Muscle of back (tissue), 11 donors: ENCODE results near the gene CDC42BPA. TPM values are rescaled to one million over a fixed set of nuclear protein-coding genes. Genes with fewer than 3 reads are reported as not detected.
"Not testable (repeated sequence)": the region's sequence is repeated elsewhere in the genome, so short reads cannot be mapped to it uniquely, and the experiment has no call there.

ENCODE experiments used
- DNase-seq, 3 donors: peaks; one replicate each; pipeline versions ENCODE4 v3.0.0 to v3.0.0-alpha.2; 2013
- polyA plus RNA-seq, 10 donors: library from polyadenylated mRNA; unstranded; fragments of 120-200 nt; gene quantifications; one replicate each; pipeline ENCODE4 v1.2.1, GENCODE V29; 2013; ENCODE audit not compliant: insufficient read length in 10 of 10

The CDC42BPA gene
- polyA plus RNA-seq, 10 donors: 27.0 to 36.1 (median 31.9) TPM

DNA sequence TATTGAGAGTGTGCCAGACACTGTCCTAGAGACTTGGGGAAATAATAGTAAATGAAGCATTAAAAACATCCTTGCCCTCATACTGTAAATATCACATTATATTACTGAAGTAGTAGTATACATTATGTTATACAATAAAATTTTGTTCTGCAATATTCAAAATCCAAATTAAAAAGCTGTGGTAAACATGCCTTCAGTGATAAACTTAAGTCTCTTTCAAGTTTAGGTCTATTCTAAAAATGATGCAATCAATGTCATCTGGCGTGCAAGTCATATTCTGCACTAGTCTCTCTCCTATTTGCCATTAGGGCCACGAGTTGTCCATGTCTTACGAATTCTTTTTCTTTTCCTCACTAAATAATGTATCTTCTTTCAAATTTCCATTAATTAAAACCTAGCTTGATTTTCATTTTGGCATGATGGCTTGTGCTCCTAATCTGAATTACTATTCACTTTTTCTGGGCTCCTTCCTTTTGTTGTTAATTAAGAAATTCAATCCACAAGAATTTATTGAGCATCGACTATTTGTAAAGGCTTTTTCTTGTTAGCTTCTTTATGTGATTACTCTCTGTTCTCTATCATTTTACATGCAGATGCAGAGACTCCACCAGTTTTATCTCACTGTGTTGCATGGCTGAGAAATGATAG lies 247.5 kb downstream of the CDC42BPA start:
- no peak for DNase-seq

- DNase-seq: no peak
Observed at GRCh38 chr1:227069490-227069889, 248.8 kb downstream of the CDC42BPA start.

DNA sequence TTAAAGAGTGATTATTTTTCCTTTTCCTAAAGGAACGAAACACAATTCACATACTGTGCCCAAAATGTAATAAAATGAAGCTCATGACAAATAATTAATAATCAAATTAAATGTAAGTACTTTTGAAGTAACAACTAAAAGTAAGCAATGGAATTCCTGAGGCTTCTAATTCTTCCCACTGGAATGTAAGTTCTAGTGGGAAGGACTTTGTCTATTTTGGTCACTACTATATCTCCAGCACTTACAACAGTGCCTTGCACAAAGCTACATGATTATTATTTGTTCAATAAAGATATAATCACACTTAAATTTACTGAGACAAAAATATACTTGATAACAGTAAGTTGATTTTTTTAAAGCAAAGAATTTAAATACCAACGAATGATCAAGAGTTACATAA lies 249.4 kb downstream of the CDC42BPA start:
- DNase-seq: no peak

DNA sequence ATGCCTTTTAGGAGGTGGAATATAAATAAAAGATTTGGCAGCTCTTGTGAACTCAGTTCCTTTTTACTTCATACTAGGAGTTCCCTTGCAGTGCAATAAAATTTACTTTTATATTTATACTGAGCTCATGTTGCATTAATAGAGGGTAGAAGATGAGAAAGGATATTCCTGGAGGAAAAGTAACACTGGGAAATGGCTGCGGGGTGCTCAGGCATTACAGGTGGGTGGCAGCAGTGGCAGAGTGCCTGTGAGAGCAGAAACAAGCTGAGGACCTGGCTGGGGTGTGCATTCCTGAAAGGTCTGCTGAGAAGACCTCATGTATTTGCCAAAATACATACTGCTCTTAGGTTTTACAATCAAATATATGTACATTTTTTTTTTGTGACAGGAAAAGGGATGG lies 251.3 kb downstream of the CDC42BPA start:
- peak in 1 of 3 donors; percentile 5 for DNase-seq

GRCh38 chr1:227065311-227065710 lies 253.0 kb downstream of the CDC42BPA start:
- peak in 2 of 3 donors; percentile 30 to 64 for DNase-seq

DNA sequence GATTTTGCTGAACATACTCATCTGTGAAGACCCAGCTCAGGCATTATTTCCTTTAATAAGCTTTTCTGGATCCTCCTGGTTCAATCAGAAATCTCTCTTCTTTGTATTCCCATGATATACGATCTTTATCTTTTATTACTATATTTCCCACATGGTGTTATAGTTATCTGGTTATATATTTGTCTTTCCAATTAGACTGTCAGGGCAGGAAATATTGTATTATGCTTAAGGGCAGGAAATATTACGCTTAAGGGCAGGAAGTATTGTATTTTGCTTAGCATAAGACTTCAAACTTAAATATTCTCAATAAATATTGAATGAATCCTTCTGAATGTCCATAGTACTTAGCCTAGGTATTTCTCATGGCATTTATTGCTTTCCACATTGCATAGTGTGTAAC lies 256.0 kb downstream of the CDC42BPA start:
- no peak for DNase-seq

DNA sequence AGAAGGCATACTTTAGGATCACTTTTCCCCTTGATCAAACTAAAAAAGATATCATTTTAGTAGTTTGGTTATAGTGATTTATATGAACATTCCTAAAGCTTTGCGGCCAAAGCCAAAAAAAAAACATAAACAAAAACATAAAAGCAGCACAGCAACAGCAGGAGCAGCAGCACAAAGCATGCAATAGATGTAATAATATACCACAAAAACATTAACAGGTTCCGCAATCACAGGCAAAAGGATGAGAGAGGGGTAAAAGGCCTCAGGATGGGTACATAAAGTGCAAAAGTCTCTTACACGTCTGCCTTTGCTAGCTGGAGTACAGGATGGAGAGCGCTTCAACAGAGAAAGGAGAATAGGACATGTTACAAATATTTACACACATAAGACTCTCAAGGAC lies 259.2 kb downstream of the CDC42BPA start:
- DNase-seq: no peak

DNA sequence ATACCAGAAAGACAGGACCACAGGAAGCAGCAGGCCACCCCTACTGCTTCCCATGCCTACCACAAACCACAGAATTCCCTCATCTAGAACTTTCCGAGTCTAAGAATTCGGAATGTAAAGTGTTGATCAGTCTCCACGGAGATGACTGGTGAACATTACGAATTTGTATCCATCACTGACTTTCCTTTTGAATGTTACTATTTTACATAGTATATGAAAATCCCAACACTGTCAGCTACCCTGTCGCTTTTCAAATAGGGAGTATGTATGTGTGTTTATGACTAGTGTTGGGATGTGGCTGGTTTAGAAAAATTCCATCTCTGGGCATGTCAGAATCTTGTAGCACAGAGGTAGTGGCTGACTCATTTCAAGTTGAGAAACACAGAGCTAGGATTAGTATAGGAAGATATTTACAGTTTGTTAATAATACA lies 260.0 kb downstream of the CDC42BPA start:
- DNase-seq: peak in 1 of 3 donors; percentile 10

DNA sequence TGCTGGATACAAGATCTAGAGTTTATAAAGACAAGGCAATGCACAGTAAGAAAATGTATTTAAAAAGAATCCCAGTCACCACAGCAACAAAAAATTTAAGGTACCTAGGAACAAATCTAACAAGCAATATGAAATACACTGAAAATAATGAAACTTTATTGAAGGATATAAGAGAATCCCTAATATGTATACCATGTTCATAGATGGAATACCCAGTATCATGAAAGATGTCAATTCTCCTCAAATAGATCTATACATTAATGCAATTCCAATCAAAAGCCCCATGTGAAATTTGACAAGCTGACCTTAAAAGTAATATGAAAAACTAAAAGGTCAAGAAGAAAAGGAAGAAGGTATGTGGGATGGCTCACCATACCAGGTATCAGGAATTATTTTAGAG lies 269.0 kb downstream of the CDC42BPA start:
- no peak for DNase-seq

- DNase-seq: peak in 1 of 3 donors; percentile 1
Observed at GRCh38 chr1:227043755-227044154, 274.5 kb downstream of the CDC42BPA start.

DNA sequence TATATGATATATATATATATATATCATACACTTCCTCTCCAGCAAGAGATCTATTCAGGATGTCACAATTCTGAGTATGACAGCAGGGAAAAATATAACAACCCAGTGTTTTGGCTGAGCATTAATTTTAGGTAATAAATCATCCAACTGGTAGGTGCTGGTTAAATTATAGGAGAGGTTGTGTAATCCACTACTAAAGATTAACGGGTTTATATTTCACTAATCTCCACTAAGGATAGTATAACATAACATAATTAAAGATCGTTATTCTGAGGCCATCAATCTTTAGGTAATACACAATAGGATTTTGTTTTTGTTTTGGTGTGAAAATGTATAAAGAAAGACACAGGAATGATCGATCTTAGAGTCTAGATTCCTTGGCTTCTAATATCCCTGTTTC lies 276.0 kb downstream of the CDC42BPA start:
- DNase-seq: no peak

DNA sequence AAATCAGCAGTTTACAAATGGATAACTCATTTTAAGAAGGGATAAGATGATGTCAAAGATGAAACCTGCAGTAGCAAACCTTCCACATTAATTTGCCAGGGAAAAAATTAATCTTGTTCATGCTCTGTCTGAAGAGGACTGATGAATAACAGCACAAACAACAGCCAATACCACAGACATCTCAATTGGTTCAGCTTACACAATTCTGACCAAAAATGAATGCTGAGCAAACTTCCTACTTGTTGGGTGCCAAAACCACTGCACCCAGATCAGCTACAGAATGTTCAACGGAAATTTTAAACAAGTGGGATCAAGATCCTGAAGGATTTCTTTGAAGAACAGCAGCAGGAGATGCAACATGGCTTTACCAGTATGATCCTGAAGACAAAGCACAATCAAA lies 279.9 kb downstream of the CDC42BPA start:
- DNase-seq: no peak

- no peak for DNase-seq
Observed at GRCh38 chr1:227037121-227037520, 281.2 kb downstream of the CDC42BPA start.

DNA sequence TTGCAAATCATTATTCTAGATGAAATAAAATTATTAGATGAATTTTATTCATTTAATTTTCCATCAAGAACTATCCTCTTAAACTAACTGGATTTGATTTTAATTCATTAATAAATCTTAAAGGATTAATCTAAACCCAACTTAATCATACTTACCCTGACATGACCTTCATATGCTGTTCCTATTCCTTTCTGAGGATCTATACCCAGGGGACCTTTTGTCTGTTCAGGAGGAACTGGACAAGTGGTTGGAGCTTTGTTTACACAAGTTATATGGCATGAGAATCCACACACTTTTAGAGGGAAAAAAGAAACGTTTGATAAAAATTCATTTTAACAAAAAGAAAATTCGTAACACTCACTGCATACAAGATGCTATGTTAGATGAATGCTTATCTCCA lies 283.0 kb downstream of the CDC42BPA start:
- no peak for DNase-seq

DNA sequence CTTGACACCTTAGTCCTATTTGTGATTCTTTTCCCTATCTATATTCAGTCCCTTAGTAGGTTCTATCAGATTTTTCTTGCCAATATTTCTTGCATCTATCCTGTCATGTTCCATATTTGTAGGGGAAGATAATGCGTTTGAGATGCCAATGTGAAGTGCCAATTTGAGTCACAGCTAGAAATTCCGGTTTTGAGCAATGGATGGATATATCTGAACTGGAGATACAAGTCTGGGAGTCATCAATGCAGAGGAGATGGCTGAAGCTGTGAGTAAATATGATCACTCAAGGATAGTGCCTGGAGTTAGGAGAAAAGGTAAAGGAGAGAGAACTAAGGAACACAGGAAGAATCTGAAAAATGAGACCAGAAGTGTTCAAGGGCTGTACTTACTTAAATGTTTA lies 284.4 kb downstream of the CDC42BPA start:
- DNase-seq: no peak

DNA sequence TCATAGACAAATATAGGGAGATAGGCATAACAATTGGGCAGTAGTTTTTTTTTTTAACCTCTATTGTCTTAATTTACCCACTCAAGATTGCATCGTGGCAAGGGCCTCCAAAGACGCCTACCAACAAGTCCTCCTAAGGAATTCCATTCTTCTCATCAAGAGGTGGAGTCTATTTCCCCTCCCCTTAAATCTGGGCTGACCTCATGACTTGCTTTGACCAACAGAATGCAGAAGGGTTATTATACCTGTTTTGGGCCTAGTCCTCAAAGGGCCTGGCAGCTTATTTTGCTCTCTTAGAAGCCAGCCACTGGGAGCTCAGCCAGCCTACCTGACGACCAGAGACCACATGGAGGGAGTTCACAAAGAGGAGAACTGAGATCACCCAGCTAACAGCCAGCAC lies 285.9 kb downstream of the CDC42BPA start:
- no peak for DNase-seq

DNA sequence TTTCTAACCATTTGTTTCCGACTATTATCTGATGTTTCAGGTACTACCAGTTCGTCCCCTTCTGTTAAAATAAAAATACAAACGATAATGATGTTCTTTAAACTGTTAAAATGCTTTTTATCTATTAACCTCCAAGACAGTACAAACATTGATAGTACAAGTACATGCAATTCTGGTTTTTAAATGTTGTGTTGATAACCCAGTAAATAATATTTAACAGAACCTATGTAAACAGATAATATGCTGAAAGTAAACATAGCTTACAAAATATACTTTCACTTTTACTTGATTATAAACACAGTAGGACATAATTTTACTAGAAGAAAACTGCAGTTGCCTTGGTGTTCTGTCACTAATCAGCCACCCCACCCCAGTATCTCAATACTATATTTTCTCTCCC lies 301.3 kb downstream of the CDC42BPA start:
- DNase-seq: no peak

DNA sequence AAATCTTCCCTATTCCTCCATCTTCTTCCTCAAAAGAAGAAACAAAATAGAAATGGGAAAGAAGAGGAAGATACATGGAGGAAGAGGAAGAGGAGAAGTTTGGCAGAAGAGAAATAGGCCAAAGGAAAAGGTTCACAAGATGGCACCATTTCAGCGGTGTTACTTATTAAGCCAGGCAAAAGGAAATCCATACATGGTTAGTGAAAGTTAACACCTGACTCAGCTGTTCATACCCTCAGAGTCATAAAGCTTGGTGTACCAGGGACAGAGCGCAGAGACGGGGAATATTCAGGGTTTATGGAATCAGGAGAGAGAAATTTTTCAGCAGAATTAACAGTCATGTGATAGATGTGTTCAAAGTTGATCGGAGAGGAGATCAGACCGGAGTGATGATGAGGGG lies 307.6 kb downstream of the CDC42BPA start:
- no peak for DNase-seq

DNA sequence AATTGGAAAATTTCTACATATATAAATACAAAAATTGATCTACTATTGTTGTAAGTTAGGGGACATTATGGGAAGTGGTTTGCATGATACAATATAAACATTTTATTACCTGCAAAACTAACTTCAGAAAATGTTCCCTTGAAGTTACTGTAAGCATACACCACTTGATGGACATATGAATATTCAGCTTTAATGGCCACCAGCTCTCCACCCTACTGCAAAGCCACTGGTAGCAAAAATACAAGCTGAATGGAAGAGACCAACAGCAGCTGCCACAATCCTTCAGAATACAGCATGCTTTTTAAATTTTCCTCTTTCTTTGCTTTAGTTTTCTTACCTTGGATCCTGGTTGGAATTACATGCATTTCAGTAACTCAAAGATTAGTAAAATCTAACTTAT lies 308.4 kb downstream of the CDC42BPA start:
- DNase-seq: no peak

GRCh38 chr1:227006226-227006796 lies 312.0 kb downstream of the CDC42BPA start:
- no peak for DNase-seq

DNA sequence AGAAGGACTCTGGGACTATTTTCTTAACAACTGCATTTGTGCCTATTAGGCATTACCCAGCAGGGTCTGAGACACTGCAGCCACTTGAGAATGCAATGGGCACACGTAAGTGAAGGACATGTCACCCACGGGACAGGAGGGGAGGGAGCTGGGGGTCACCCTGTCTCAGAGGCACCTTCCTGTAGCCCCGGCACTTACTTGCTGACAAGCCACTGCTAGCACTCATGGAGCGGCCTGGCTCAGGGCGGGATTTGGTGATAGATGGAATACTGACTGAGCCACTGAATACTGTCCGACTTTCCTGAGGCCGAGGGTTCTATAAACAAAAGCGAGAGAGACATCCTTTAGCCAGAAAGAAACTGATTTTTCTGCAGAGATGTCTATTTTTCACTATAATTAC lies 313.5 kb downstream of the CDC42BPA start:
- DNase-seq: no peak

DNA sequence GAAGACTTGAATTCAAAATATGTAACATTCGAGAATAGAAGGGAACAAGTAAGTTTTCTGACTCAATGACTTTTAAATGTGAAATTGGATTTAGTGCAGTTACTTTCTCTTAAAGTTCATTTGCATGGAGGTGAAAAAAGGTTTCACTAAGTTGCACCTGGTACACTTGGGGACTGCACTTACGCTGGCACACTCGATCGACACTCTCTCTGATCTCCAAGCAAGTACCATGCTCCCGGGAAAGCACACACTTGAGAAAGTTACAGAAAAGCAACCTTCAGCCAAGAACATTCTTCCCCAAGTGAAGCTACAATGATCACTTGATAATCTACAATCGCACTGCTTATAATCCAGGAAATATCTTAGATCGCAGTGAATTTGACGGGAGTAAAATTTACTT lies 315.1 kb downstream of the CDC42BPA start:
- no peak for DNase-seq

DNA sequence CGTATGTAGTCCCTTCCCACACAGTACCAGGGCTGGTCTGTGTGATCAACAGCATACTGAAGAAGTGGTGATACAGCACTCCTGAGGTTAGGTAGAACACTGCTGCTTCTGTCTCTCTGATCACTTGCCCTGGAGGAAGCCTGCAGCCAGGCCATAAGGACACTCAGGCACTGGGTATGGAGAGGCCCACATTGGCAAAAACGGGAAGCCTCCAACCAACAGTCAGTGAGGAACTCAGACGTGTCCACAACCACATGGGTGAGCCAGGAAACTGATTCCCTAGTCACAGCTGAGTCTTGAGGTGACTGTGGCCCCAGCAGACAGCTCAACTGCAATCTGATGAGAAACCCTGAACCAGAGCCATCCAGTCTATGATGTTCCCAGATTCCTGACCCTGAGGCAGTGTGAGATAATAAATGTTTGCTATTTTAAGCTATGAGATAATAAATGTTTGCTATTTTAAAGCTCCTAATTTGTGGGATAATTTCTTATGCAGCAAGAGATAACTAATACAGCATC lies 315.7 kb downstream of the CDC42BPA start:
- no peak for DNase-seq

DNA sequence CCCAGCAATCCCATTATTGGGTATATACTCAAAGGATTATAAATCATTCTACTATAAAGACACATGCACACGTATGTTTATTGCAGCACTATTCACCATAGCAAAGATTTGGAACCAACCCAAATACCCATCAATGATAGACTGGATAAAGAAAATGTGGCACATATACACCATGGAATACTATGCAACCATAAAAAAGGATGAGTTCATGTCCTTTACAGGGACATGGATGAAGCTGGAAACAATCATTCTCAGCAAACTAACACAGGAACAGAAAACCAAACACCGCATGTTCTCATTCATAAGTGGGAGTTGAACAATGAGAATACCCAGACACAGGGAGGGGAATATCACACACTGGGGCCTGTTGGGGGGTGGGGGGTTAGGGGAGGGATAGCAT lies 318.7 kb downstream of the CDC42BPA start:
- DNase-seq: not testable (repeated sequence)
